Keratinocyte (primary cell): ENCODE data around the gene FER1L5. TPM values are rescaled to one million over a fixed set of nuclear protein-coding genes. Genes with fewer than 3 reads are reported as not detected.

Experiments
- DNase-seq: peaks from one replicate; pipeline ENCODE4 v3.0.0-alpha.2; 2011; ENCODE audit warnings: low read depth, missing footprints, low spot score
- FAIRE-seq: peaks from 2 replicates; lab custom pipeline; 2011; peaks lifted over from hg19 to GRCh38; lab: Jason Lieb, UNC
- H2AFZ ChIP-seq: 2 replicates; pipeline ENCODE4 v1.6.0; 2012; ENCODE audit warnings: low read length, control low read depth, inconsistent platforms; ENCODE audit not compliant: control insufficient read depth
- H3K27ac ChIP-seq: 2 replicates; pipeline ENCODE4 v1.5.1; 2011; ENCODE audit warnings: low read length; ENCODE audit not compliant: control insufficient read depth, insufficient read depth
- H3K27me3 ChIP-seq: 3 replicates; pipeline ENCODE4 v1.6.0; 2011; ENCODE audit warnings: low read length; ENCODE audit not compliant: control insufficient read depth, insufficient read depth; ENCODE audit errors: extremely low read depth
- H3K36me3 ChIP-seq, 2 experiments: 2 replicates in 1 of 2; 3 replicates in 1 of 2; pipeline ENCODE4 v1.5.1; 2011; ENCODE audit warnings: low read length in 2 of 2, mild to moderate bottlenecking in 1 of 2; ENCODE audit not compliant: control insufficient read depth in 2 of 2, insufficient read depth in 2 of 2; ENCODE audit errors: extremely low read depth in 1 of 2
- H3K4me1 ChIP-seq: 3 replicates; pipeline ENCODE4 v1.5.1; 2011; ENCODE audit warnings: low read length; ENCODE audit not compliant: control insufficient read depth, insufficient read depth; ENCODE audit errors: extremely low read depth
- H3K4me2 ChIP-seq: 3 replicates; pipeline ENCODE4 v1.6.0; 2011; ENCODE audit warnings: low read depth, low read length; ENCODE audit not compliant: control insufficient read depth, insufficient read depth; ENCODE audit errors: extremely low read depth
- H3K4me3 ChIP-seq, 3 experiments: fragments of 200-600 bp in 1 of 3; sonication (generic) in 1 of 3; 2 replicates in 2 of 3; 3 replicates in 1 of 3; pipeline ENCODE4 v1.5.1; 2011 to 2016; ENCODE audit warnings: low read length in 3 of 3, mild to moderate bottlenecking in 3 of 3, control low read depth in 2 of 3, inconsistent platforms in 1 of 3, low read depth in 1 of 3, mixed read lengths in 1 of 3, mixed run types in 1 of 3, moderate library complexity in 1 of 3; ENCODE audit not compliant: control insufficient read depth in 2 of 3, insufficient read depth in 2 of 3; ENCODE audit errors: extremely low read depth in 1 of 3
- H3K79me2 ChIP-seq: 2 replicates; pipeline ENCODE4 v1.6.0; 2012; ENCODE audit warnings: low read length; ENCODE audit not compliant: control insufficient read depth, insufficient read depth
- H3K9ac ChIP-seq: 3 replicates; pipeline ENCODE4 v1.6.0; 2011; ENCODE audit warnings: low read length; ENCODE audit not compliant: control insufficient read depth, insufficient read depth; ENCODE audit errors: extremely low read depth
- H3K9me1 ChIP-seq: 3 replicates; pipeline ENCODE4 v1.6.0; 2011; ENCODE audit warnings: low read length; ENCODE audit not compliant: control insufficient read depth, insufficient read depth; ENCODE audit errors: extremely low read depth
- H3K9me3 ChIP-seq: 2 replicates; pipeline ENCODE4 v1.5.1; 2012; ENCODE audit warnings: low read depth, low read length; ENCODE audit not compliant: control insufficient read depth
- H4K20me1 ChIP-seq: 3 replicates; pipeline ENCODE4 v1.6.0; 2011; ENCODE audit warnings: low read length; ENCODE audit not compliant: control insufficient read depth, insufficient read depth; ENCODE audit errors: extremely low read depth
- CTCF ChIP-seq, 3 experiments: IDR thresholded peaks in 1 of 3; conservative IDR thresholded peaks in 1 of 3; optimal IDR thresholded peaks in 1 of 3; 2 replicates in 2 of 3; 3 replicates in 1 of 3; pipeline versions ENCODE3 to v1.5.1; 2011; ENCODE audit warnings: low read length in 3 of 3, mild to moderate bottlenecking in 3 of 3, moderate library complexity in 2 of 3, control low read depth in 1 of 3, inconsistent platforms in 1 of 3; ENCODE audit not compliant: insufficient read depth in 2 of 3; ENCODE audit errors: extremely low read depth in 1 of 3
- EZH2 ChIP-seq: IDR thresholded peaks from one replicate; pipeline ENCODE4 v1.6.1; 2012; ENCODE audit warnings: inconsistent platforms, mild to moderate bottlenecking, low read length, moderate library complexity
- dilution Hi-C: fragments of 300-500 bp; cut with MboI; formaldehyde crosslinking; loops from one replicate; pipeline ENCODE4 v1.7.0; 2020; ENCODE audit warnings: low sequenced_read_pairs; ENCODE audit not compliant: extremely low pct_ligation_motif_present
- polyA plus RNA-seq, 5 experiments: library from polyadenylated mRNA; depleted of rRNA in 3 of 5; stranded (reverse) in 3 of 5; stranded (forward) in 1 of 5; unstranded in 1 of 5; fragments of >200 nt; gene quantifications; 1 replicate in 1 of 5; 2 replicates in 3 of 5; 3 replicates in 1 of 5; pipeline versions ENCODE4 v1.2.1 to v1.2.3, GENCODE V29; 2011 to 2012; ENCODE audit warnings: missing spikeins in 2 of 5, low read depth in 1 of 5, low replicate concordance in 1 of 5

The FER1L5 gene
- polyA plus RNA-seq, 1 donor (not counting 4 experiments of a cell fraction or from before 2014, with no cell fraction given): 0.01 TPM

- dilution Hi-C loops: no loop called here
- no peak overlapping the region for H2AFZ ChIP-seq
- peaks cover 6% of the 10 kb centered on the region for H3K79me2 ChIP-seq
- no peak overlapping the region for H3K4me2 ChIP-seq
- DNase-seq: no peak
- FAIRE-seq: no peak
- H4K20me1 ChIP-seq: no peaks in the 10 kb centered on the region
- H3K4me3 ChIP-seq: no peak overlapping the region
- peaks cover 10 to 28% of the 10 kb centered on the region in 2 experiments for H3K36me3 ChIP-seq
- H3K4me1 ChIP-seq: peaks cover 11% of the 10 kb centered on the region
- TF ChIP-seq CTCF (optimal IDR thresholded peaks at IDR 0.05 in 1 of 3, IDR thresholded peaks at IDR 0.05 in 1 of 3, conservative IDR thresholded peaks at IDR 0.05 in 1 of 3; ENCODE audit: extremely low read depth in 1 of 3, insufficient read depth in 2 of 3, low read length in 3 of 3) (no peak), EZH2 (no peak)
- no peaks in the 10 kb centered on the region for H3K9me3 ChIP-seq
- H3K27ac ChIP-seq: peak overlapping the region; percentile 83
- no peaks in the 10 kb centered on the region for H3K27me3 ChIP-seq
- no peaks in the 10 kb centered on the region for H3K9me1 ChIP-seq
- H3K9ac ChIP-seq: no peak overlapping the region
These were observed 23.8 kb upstream of the FER1L5 start for GRCh38 chr2:96618596-96619283.

DNA sequence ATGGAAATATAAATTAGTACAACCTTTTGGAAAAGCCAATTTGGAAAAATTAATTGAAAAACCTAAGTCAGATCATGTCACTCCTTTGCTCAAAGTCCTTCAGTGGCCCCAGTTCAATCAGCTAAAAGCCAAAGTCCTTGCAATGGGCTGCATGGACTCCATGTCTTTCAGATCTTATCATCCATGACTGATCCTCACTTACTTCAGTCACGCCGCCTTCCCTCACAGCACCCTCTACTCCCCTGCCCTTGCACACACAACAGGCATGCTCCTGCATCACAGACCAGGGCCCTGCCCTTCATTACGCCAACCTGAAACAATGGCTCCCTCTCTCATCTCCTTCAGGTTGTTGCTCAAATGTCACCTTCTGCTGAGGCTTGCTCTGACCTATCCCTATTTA is 20.0 kb upstream of the FER1L5 start:
- TF ChIP-seq CTCF (optimal IDR thresholded peaks at IDR 0.05 in 1 of 3, IDR thresholded peaks at IDR 0.05 in 1 of 3, conservative IDR thresholded peaks at IDR 0.05 in 1 of 3; ENCODE audit: extremely low read depth in 1 of 3, insufficient read depth in 2 of 3, low read length in 3 of 3) (no peak), EZH2 (no peak)
- Histone ChIP-seq H3K9me3 (no peaks in the 10 kb centered on the region), H3K79me2 (peaks cover 5% of the 10 kb centered on the region), H3K9me1 (no peaks in the 10 kb centered on the region), H3K36me3 (peaks cover 8 to 20% of the 10 kb centered on the region in 2 experiments), H3K27me3 (no peaks in the 10 kb centered on the region), H3K9ac (no peak overlapping the region), H3K4me1 (peaks cover 21% of the 10 kb centered on the region), H3K4me3 (no peak overlapping the region), H3K4me2 (no peak overlapping the region), H2AFZ (no peak overlapping the region), H4K20me1 (no peaks in the 10 kb centered on the region), H3K27ac (no peak overlapping the region)
- dilution Hi-C loops: no loop called here
- no peak for DNase-seq
- FAIRE-seq: no peak
